Measurements from ENCODE around the gene MXI1. TPM values are rescaled to one million over a fixed set of nuclear protein-coding genes. Genes with fewer than 3 reads are reported as not detected.

The MXI1 gene
- total and polyA plus RNA-seq, 2 experiments from 2014 or later = 5.1 to 8.5 TPM

DNA sequence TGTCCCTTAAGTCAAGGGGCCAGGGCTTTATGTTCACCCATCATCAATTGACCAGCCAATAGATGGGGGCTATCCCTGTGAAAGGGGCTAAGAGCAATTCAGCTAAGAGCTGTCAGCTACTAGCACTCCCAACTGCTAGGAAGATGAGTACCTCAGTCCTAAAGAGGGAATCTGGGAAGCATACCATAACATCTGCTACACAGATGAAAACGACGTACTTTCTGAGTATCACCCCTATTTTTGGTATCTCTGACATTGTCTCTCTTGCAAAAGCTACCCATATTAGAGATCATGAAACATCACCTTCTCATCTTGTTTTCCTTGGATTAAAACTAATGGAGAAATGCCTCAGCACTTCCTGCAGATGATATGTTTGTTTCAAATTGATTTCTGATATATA lies 104.8 kb downstream of the MXI1 start (continued):
- TF ChIP-seq NANOG (IDR thresholded peaks at IDR 0.05; ENCODE audit: borderline replicate concordance) (no peak), ZNF114 (CRISPR knock-in tag; IDR thresholded peaks at IDR 0.05) (no peak), EZH2 (IDR thresholded peaks at IDR 0.05; ENCODE audit: low read depth, unreplicated experiment) (no peak), POLR2AphosphoS5 (IDR thresholded peaks at IDR 0.05; ENCODE audit: low read depth) (no peak), EZH2phosphoT487 (IDR thresholded peaks at IDR 0.05; ENCODE audit: unreplicated experiment) (no peak)
- TF ChIP-seq, protein P1, sequence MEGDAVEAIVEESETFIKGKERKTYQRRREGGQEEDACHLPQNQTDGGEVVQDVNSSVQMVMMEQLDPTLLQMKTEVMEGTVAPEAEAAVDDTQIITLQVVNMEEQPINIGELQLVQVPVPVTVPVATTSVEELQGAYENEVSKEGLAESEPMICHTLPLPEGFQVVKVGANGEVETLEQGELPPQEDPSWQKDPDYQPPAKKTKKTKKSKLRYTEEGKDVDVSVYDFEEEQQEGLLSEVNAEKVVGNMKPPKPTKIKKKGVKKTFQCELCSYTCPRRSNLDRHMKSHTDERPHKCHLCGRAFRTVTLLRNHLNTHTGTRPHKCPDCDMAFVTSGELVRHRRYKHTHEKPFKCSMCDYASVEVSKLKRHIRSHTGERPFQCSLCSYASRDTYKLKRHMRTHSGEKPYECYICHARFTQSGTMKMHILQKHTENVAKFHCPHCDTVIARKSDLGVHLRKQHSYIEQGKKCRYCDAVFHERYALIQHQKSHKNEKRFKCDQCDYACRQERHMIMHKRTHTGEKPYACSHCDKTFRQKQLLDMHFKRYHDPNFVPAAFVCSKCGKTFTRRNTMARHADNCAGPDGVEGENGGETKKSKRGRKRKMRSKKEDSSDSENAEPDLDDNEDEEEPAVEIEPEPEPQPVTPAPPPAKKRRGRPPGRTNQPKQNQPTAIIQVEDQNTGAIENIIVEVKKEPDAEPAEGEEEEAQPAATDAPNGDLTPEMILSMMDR (conservative IDR thresholded peaks at IDR 0.05; ENCODE audit: low read depth in 2 of 2) = no peak

DNA sequence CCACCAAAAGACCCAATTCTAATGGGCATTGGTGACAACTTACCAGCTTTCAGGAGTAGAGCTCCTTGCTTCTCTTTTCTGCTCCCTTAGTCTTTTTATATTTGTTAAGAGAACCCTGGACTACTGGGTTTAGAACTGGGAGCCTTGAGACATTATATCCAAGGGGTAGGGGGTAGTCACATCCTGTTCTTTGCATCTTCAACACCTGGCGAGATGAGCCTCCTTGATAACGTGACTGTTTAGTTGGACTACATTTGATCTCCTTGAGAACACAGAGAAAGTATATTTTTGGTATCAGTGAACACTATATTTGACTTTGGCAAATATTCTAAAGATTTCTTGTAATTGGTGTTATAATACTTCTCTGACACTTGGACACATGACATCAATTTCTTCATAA lies 106.3 kb downstream of the MXI1 start:
- TF ChIP-seq ZNF114 (CRISPR knock-in tag; IDR thresholded peaks at IDR 0.05) (no peak), ZNF331 (CRISPR knock-in tag; IDR thresholded peaks at IDR 0.05; ENCODE audit: low read depth) (no peak), EZH2 (IDR thresholded peaks at IDR 0.05; ENCODE audit: low read depth, unreplicated experiment) (no peak), EZH2phosphoT487 (IDR thresholded peaks at IDR 0.05; ENCODE audit: unreplicated experiment) (no peak)
- TF ChIP-seq, protein P2, sequence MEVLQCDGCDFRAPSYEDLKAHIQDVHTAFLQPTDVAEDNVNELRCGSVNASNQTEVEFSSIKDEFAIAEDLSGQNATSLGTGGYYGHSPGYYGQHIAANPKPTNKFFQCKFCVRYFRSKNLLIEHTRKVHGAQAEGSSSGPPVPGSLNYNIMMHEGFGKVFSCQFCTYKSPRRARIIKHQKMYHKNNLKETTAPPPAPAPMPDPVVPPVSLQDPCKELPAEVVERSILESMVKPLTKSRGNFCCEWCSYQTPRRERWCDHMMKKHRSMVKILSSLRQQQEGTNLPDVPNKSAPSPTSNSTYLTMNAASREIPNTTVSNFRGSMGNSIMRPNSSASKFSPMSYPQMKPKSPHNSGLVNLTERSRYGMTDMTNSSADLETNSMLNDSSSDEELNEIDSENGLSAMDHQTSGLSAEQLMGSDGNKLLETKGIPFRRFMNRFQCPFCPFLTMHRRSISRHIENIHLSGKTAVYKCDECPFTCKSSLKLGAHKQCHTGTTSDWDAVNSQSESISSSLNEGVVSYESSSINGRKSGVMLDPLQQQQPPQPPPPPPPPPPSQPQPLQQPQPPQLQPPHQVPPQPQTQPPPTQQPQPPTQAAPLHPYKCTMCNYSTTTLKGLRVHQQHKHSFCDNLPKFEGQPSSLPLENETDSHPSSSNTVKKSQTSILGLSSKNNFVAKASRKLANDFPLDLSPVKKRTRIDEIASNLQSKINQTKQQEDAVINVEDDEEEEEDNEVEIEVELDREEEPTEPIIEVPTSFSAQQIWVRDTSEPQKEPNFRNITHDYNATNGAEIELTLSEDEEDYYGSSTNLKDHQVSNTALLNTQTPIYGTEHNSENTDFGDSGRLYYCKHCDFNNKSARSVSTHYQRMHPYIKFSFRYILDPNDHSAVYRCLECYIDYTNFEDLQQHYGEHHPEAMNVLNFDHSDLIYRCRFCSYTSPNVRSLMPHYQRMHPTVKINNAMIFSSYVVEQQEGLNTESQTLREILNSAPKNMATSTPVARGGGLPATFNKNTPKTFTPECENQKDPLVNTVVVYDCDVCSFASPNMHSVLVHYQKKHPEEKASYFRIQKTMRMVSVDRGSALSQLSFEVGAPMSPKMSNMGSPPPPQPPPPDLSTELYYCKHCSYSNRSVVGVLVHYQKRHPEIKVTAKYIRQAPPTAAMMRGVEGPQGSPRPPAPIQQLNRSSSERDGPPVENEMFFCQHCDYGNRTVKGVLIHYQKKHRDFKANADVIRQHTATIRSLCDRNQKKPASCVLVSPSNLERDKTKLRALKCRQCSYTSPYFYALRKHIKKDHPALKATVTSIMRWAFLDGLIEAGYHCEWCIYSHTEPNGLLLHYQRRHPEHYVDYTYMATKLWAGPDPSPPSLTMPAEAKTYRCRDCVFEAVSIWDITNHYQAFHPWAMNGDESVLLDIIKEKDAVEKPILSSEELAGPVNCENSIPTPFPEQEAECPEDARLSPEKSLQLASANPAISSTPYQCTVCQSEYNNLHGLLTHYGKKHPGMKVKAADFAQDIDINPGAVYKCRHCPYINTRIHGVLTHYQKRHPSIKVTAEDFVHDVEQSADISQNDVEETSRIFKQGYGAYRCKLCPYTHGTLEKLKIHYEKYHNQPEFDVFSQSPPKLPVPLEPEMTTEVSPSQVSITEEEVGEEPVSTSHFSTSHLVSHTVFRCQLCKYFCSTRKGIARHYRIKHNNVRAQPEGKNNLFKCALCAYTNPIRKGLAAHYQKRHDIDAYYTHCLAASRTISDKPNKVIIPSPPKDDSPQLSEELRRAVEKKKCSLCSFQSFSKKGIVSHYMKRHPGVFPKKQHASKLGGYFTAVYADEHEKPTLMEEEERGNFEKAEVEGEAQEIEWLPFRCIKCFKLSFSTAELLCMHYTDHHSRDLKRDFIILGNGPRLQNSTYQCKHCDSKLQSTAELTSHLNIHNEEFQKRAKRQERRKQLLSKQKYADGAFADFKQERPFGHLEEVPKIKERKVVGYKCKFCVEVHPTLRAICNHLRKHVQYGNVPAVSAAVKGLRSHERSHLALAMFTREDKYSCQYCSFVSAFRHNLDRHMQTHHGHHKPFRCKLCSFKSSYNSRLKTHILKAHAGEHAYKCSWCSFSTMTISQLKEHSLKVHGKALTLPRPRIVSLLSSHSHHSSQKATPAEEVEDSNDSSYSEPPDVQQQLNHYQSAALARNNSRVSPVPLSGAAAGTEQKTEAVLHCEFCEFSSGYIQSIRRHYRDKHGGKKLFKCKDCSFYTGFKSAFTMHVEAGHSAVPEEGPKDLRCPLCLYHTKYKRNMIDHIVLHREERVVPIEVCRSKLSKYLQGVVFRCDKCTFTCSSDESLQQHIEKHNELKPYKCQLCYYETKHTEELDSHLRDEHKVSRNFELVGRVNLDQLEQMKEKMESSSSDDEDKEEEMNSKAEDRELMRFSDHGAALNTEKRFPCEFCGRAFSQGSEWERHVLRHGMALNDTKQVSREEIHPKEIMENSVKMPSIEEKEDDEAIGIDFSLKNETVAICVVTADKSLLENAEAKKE (CRISPR knock-in tag; IDR thresholded peaks at IDR 0.05) = no peak
- TF ChIP-seq, protein P1 (conservative IDR thresholded peaks at IDR 0.05; ENCODE audit: low read depth in 2 of 2) = no peak
- Histone ChIP-seq H2AFZ (no peak overlapping the region), H3K4me3 (no peak overlapping the region), H3K79me2 (replicated peaks; ENCODE audit: insufficient read depth) (no peaks in the 10 kb centered on the region), H3K4me1 (ENCODE audit: insufficient read depth) (peaks cover 5% of the 10 kb centered on the region; the same call in 1 of the 2 replicates), H3F3A (replicated peaks; ENCODE audit: low read depth) (no peaks in the 10 kb centered on the region), H3K9me2 (ENCODE audit: insufficient read depth) (no peaks in the 10 kb centered on the region), H3K36me3 (ENCODE audit: insufficient read depth) (no peaks in the 10 kb centered on the region), H4K20me1 (replicated peaks; ENCODE audit: insufficient read depth) (no peaks in the 10 kb centered on the region), H3K4me2 (no peak overlapping the region), H3K27ac (ENCODE audit: low read depth) (no peak overlapping the region), H3K27me3 (ENCODE audit: insufficient read depth) (no peaks in the 10 kb centered on the region)
- Mint-ChIP-seq H3K27me3 (ENCODE audit: insufficient read depth, low read depth, poor library complexity) (no peaks in the 10 kb centered on the region), H3K4me3 (no peak overlapping the region), H3K9me3 (no peaks in the 10 kb centered on the region), H3K4me1 (peaks cover 16% of the 10 kb centered on the region), H3K27ac (no peak overlapping the region), H3K36me3 (ENCODE audit: low read depth) (no peaks in the 10 kb centered on the region)
- ATAC-seq (no peak), DNase-seq (ENCODE audit: low spot score) (no peak)

All from GM23338 (cell line).